Measurements from ENCODE around the gene ANTXRL. TPM values are rescaled to one million over a fixed set of nuclear protein-coding genes. Genes with fewer than 3 reads are reported as not detected.
"Not testable (repeated sequence)": the region's sequence is repeated elsewhere in the genome, so short reads cannot be mapped to it uniquely, and the experiment has no call there.

The ANTXRL gene
- polyA plus RNA-seq, 1 experiment, result not detected

DNA sequence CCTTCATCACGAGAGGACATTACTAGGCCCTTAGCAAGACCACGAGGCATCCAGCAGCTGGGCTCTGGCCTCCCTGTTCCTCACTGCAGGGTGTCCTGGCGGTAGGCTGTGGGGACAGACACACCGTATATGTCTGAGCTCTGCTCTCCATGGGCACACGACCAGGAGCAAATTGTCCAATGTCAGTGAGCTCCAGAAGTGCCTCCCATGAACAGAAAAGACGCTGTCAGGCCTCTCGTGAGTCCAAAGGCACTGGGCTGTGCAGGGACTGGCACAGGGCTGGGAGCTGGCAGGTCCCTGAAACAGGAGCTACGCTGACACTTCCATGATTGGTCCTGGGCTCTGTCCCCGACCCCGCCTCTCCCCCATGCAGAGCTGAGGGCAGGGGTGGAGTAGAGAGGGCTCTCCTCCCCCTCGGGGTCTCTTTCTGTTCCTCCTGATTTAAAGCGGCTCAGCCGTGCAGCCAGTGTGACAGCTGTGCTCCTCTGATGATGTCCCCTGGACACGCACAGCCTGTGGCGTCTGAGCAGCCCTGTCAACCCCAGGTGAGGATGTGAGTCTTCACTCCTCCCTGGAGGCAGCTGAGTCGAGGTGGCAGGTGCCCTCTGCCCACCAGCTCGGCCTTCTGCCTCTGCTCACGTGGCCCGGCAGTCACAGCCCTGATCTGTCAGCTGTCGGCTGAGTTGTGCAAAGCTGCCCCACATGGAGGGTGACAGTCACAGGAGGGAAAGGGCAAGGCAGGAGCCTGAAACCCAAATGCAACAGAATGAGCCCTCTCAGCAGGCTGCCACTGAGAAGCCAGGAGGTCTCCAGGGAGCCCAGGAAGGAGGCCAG lies 13.0 kb downstream of the ANTXRL start:
- POLR2A ChIA-PET, result no interaction called here
- DNase-seq (ENCODE audit: low read depth), result no peak
- H3K36me3 ChIP-seq (ENCODE audit: control insufficient read depth, insufficient read depth, low read length), result no peaks in the 10 kb centered on the region

DNA sequence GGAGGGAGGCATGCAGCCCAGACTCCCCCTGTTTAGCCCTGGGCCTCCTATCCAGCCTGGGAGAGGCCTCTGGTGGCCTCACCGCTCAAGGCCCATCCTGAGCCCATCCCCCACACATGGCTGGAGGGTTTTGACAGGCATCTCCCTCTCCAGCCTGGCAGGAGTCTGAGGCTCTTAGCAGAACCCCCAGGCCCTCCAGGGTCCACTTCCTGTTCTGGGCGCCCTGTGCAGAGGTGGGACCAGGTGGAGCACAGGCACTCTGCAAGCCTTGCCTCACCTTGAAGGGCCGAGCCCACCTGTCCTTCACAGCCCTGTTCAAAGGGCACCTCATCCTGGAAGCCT lies 13.5 kb downstream of the ANTXRL start:
- CTCF ChIA-PET, result interaction anchor here (1.0 kb wide), 1 partner anchor 9 kb away, joined by 4 read pairs; no protein-coding TSS in a partner anchor
- POLR2A ChIA-PET; DNase-seq (ENCODE audit: low read depth); H3K4me3 ChIP-seq (ENCODE audit: low read depth, low read length); H3K27me3 ChIP-seq (ENCODE audit: control insufficient read depth, insufficient read depth, low read length); H3K36me3 ChIP-seq (ENCODE audit: control insufficient read depth, insufficient read depth, low read length): not testable (repeated sequence)

More for the DNA sequence above, 13.0 kb downstream of the ANTXRL start:
- CTCF ChIA-PET, result interaction anchor here (1.0 to 1.1 kb wide), 3 partner anchors 10 to 26 kb away, joined by 3 to 4 read pairs (median 4); no protein-coding TSS in a partner anchor
- Histone ChIP-seq H3K27me3 (ENCODE audit: control insufficient read depth, insufficient read depth, low read length) (no peaks in the 10 kb centered on the region), H3K4me3 (ENCODE audit: low read depth, low read length) (no peak overlapping the region)
- TF ChIP-seq, protein P1, sequence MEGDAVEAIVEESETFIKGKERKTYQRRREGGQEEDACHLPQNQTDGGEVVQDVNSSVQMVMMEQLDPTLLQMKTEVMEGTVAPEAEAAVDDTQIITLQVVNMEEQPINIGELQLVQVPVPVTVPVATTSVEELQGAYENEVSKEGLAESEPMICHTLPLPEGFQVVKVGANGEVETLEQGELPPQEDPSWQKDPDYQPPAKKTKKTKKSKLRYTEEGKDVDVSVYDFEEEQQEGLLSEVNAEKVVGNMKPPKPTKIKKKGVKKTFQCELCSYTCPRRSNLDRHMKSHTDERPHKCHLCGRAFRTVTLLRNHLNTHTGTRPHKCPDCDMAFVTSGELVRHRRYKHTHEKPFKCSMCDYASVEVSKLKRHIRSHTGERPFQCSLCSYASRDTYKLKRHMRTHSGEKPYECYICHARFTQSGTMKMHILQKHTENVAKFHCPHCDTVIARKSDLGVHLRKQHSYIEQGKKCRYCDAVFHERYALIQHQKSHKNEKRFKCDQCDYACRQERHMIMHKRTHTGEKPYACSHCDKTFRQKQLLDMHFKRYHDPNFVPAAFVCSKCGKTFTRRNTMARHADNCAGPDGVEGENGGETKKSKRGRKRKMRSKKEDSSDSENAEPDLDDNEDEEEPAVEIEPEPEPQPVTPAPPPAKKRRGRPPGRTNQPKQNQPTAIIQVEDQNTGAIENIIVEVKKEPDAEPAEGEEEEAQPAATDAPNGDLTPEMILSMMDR (IDR thresholded peaks at IDR 0.05; ENCODE audit: insufficient read depth, low read depth, low read length), result no peak

DNA sequence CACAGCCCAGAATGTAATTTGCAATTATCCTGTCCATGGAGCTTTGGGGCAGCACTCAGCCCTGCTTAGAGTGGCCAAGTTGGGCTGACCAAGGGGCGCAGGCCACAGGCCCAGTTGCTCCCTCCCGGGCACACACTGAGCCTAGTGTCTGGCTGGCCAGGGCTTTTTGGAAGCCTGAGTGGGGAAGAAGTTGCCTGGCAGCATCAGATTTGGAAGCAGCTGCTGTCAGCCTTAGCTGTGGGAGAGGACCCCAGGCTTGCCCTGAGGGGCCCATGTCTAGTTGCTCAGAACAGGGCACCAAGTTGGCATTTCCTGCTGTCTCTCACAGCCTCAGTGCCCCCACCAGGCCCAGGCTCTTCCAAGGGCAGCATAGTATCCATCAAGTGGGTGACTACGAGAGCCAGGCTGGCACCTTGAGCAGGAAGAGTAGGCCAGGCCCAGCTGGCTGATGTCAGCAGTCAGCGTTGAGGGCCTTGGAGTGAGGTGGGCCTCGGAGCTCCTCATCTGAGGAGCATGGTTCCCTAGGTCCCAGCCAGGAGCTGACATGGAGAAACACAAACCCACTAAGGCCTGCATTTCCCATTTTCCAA lies 14.4 kb downstream of the ANTXRL start:
- no peak for DNase-seq (ENCODE audit: low read depth)
- no peak overlapping the region for H3K4me3 ChIP-seq (ENCODE audit: low read depth, low read length)
- ChIA-PET POLR2A (no interaction called here), CTCF (no interaction called here)
- TF ChIP-seq, protein P1 (IDR thresholded peaks at IDR 0.05; ENCODE audit: insufficient read depth, low read depth, low read length), result no peak
- H3K36me3 ChIP-seq (ENCODE audit: control insufficient read depth, insufficient read depth, low read length), result no peaks in the 10 kb centered on the region
- H3K27me3 ChIP-seq (ENCODE audit: control insufficient read depth, insufficient read depth, low read length), result no peaks in the 10 kb centered on the region

DNA sequence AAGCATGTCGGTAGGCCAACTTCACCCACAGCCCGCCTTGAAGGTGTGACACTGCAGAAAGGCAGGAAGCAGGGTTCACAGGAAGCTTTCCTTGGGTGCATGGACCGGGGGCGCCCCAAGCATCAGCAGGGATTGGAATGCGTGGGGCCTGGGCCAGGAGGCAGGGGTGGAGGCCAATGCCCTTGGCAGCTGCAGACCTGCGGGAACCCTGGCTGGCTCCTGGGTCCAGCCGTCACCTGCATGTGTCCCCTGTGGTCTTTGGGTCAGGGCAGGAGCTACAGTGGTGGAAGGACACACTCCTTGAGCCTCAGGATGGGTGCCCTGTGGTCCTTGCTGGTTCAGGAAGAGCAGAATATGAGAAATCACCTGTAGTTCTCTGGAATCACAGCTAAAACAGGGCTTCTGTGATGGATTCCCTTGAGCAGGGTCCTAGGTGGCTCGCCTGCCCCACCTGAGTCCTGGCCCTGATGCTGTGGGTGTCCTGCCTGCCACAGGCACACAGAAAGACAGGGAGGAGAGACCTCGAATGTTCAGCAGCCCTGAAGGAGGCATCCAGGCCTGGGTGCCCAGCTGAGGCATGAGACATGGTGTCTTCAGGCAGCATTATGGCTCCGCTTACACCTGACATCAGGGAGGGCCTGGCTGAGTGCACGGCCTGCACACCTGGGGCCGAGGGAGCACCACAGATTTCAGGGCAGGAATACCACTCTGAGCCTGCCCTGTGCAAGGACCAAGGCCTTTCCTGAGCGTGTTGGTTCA lies 15.1 kb downstream of the ANTXRL start:
- ChIA-PET CTCF (no interaction called here), POLR2A (no interaction called here)
- TF ChIP-seq, protein P1 (IDR thresholded peaks at IDR 0.05; ENCODE audit: insufficient read depth, low read depth, low read length), result no peak
- Histone ChIP-seq H3K27me3 (ENCODE audit: control insufficient read depth, insufficient read depth, low read length) (no peaks in the 10 kb centered on the region), H3K4me3 (ENCODE audit: low read depth, low read length) (no peak overlapping the region), H3K36me3 (ENCODE audit: control insufficient read depth, insufficient read depth, low read length) (no peaks in the 10 kb centered on the region)
- DNase-seq (ENCODE audit: low read depth), result no peak

DNA sequence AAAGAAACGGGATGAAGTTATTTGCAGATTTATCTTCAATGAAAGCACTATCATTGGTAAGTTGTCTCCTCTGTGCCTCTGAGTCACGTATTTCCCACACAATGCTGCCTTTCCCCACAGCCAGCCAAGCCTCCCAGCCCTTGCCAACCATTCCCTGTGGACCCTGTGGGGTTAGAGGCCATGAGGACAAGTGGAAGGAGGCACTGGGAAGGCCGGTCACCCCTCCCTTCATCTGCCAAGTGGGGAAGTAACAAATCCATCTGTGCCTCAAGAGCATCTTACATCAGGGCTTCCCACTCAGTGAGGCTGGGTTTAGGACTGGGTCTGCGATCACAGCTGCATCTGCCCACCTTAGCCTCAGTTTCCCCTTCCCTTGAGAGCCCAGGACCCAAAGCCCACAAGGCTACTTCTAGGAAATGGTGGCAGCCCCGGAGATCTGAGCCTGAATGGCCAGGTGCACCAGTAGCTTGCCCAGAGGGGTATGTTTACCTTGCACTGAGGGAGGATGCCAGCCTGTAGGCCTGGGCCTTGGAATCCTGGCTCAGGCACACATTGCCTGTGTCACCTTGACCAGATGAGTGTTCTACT lies 16.1 kb downstream of the ANTXRL start:
- H3K4me3 ChIP-seq (ENCODE audit: low read depth, low read length); H3K27me3 ChIP-seq (ENCODE audit: control insufficient read depth, insufficient read depth, low read length); CTCF ChIA-PET; H3K36me3 ChIP-seq (ENCODE audit: control insufficient read depth, insufficient read depth, low read length); DNase-seq (ENCODE audit: low read depth); POLR2A ChIA-PET: not testable (repeated sequence)

DNA sequence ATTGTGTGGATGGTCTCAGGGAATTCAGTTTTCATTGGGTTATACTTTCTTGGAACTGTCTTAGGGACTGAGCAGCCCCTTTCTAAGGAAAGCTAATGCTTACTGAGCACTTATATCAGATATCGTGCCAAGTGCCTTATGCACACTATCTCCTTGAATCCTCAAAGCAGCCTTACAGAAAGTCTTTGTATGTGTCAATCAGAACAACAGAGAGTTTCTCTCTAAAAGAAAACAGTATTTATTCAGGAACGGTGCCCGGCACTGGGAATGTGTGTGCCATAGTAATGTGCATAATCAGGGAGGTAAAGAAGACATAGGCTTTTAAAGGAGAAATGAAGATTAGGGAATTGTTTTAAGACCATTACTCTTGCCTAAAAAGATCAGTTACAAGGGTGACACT lies 17.3 kb downstream of the ANTXRL start:
- POLR2A ChIA-PET, result no interaction called here
- DNase-seq (ENCODE audit: low read depth), result no peak
- H3K36me3 ChIP-seq (ENCODE audit: control insufficient read depth, insufficient read depth, low read length), result no peaks in the 10 kb centered on the region
- TF ChIP-seq, protein P1 (IDR thresholded peaks at IDR 0.05; ENCODE audit: insufficient read depth, low read depth, low read length), result no peak
- peaks cover 4% of the 10 kb centered on the region for H3K27me3 ChIP-seq (ENCODE audit: control insufficient read depth, insufficient read depth, low read length)
- H3K4me3 ChIP-seq (ENCODE audit: low read depth, low read length), result no peak overlapping the region
- CTCF ChIA-PET, result no interaction called here

DNA sequence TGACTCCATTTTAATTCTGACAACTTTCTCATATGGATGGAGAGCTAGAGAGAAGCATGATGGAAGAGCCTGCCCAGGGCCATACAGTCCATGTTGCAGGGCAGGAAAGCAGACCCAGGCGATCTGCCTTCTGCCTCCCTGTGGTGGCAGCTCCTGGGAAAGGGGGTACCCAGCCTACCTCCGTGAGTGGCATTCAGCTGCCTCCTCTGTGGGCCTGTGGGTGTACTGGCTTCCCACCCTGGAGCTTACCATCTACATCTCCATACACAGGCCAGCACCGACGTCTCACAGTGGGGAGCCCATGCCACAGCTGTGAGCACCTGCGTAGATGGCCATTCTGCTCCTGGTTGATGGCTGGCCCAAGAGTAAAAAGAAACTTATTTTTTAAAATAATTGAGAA lies 17.9 kb downstream of the ANTXRL start:
- DNase-seq (ENCODE audit: low read depth); H3K27me3 ChIP-seq (ENCODE audit: control insufficient read depth, insufficient read depth, low read length); H3K4me3 ChIP-seq (ENCODE audit: low read depth, low read length); POLR2A ChIA-PET; CTCF ChIA-PET; H3K36me3 ChIP-seq (ENCODE audit: control insufficient read depth, insufficient read depth, low read length): not testable (repeated sequence)

All from BJ (cell line).